HepG2 (cell line): Measurements from ENCODE around the gene RAB43. TPM values are rescaled to one million over a fixed set of nuclear protein-coding genes. Genes with fewer than 3 reads are reported as not detected.

Source experiments
- ATAC-seq: fragments of 200-7000 bp; cut with Tn5 transposase; 3 replicates; pipeline ENCODE4 v1.9.1; 2020; ENCODE audit warnings: mild to moderate bottlenecking, moderate library complexity
- BruUV-seq: library from RNA; stranded (reverse); fragments of 400-500 nt; replicated peaks from 2 replicates; lab custom pipeline; 2021; lab: Mats Ljungman, UMichigan
- CTCF ChIA-PET: fragments of 300-600 bp; formaldehyde crosslinking; extraction: SDS; loops from one replicate; lab custom pipeline; 2021; ENCODE audit warnings: low total read pairs, inconsistent platforms, low intra/inter-chr PET ratio; lab: Yijun Ruan, JAX
- POLR2A ChIA-PET: fragments of 350-600 bp; sonication (Branson Sonifier 250); formaldehyde crosslinking; loops from one replicate; lab custom pipeline; 2020; ENCODE audit warnings: antibody characterized with exemption, inconsistent platforms; lab: Yijun Ruan, JAX
- DNase-seq: peaks from one replicate; pipeline ENCODE4 v3.0.0-alpha.2; 2015; ENCODE audit warnings: low spot score
- FAIRE-seq: peaks from 3 replicates; lab custom pipeline; 2011; peaks lifted over from hg19 to GRCh38; lab: Jason Lieb, UNC
- H2AFZ ChIP-seq: one replicate; pipeline ENCODE4 v1.6.1; 2011; ENCODE audit warnings: low read length, inconsistent platforms
- H3K27ac ChIP-seq: fragments of 300-600 bp; 3 replicates; pipeline ENCODE4 v1.8.0; 2011; ENCODE audit warnings: mixed run types, mild to moderate bottlenecking, mixed read lengths, low read length, inconsistent platforms; ENCODE audit not compliant: insufficient read depth; ENCODE audit errors: extremely low read length
- H3K27me3 ChIP-seq, 2 experiments: fragments of 200-600 bp in 1 of 2; 2 replicates in 1 of 2; 3 replicates in 1 of 2; pipeline versions ENCODE4 v1.6.0 to v1.8.0; 2011; ENCODE audit warnings: low read length in 2 of 2, mild to moderate bottlenecking in 2 of 2, moderate library complexity in 2 of 2, inconsistent platforms in 1 of 2; ENCODE audit not compliant: insufficient read depth in 2 of 2, control insufficient read depth in 1 of 2
- H3K36me3 ChIP-seq, 2 experiments: fragments of 200-600 bp in 1 of 2; replicated peaks in 1 of 2; 2 replicates in 1 of 2; 3 replicates in 1 of 2; pipeline versions ENCODE4 v1.5.1 to v1.8.0; 2011; ENCODE audit warnings: low read length in 2 of 2, inconsistent platforms in 1 of 2; ENCODE audit not compliant: insufficient read depth in 2 of 2, control insufficient read depth in 1 of 2
- H3K4me1 ChIP-seq: 2 replicates; pipeline ENCODE4 v1.5.1; 2012; ENCODE audit warnings: low read length, inconsistent platforms; ENCODE audit not compliant: insufficient read depth
- H3K4me2 ChIP-seq: 2 replicates; pipeline ENCODE4 v1.6.0; 2011; ENCODE audit warnings: low read depth, low read length, inconsistent platforms
- H3K4me3 ChIP-seq, 3 experiments: fragments of 200-600 bp in 1 of 3; sonication (generic), shearing (Covaris generic) in 1 of 3; replicated peaks in 1 of 3; 2 replicates each; pipeline ENCODE4 v1.5.1; 2011 to 2016; ENCODE audit warnings: low read length in 3 of 3, inconsistent platforms in 2 of 3, low read depth in 2 of 3, mild to moderate bottlenecking in 2 of 3, control low read depth in 1 of 3, mixed read lengths in 1 of 3; ENCODE audit not compliant: insufficient read depth in 1 of 3
- H3K79me2 ChIP-seq: one replicate; pipeline ENCODE4 v1.6.1; 2011; ENCODE audit warnings: low read length, inconsistent platforms; ENCODE audit not compliant: insufficient read depth
- H3K9ac ChIP-seq: 2 replicates; pipeline ENCODE4 v1.6.0; 2011; ENCODE audit warnings: mild to moderate bottlenecking, low read depth, low read length, inconsistent platforms; ENCODE audit not compliant: insufficient read depth
- H3K9me3 ChIP-seq: 2 replicates; pipeline ENCODE4 v1.5.1; 2012; ENCODE audit warnings: mild to moderate bottlenecking, low read length
- H4K20me1 ChIP-seq: 2 replicates; pipeline ENCODE4 v1.6.0; 2011; ENCODE audit warnings: inconsistent platforms, mild to moderate bottlenecking, low read length, moderate library complexity; ENCODE audit not compliant: insufficient read depth
- CAMTA2 ChIP-seq: sonication (generic); formaldehyde crosslinking; IDR thresholded peaks from 2 replicates; pipeline ENCODE4 v1.4.0; 2020; ENCODE audit warnings: mild to moderate bottlenecking, missing genetic modification reagents, borderline replicate concordance
- MAFK ChIP-seq, 2 experiments: IDR thresholded peaks in 1 of 2; conservative IDR thresholded peaks in 1 of 2; 2 replicates each; pipeline ENCODE4 v1.6.1; 2011; ENCODE audit warnings: improper control_type of control experiment in 2 of 2, low read length in 2 of 2
- SATB2 ChIP-seq: sonication (generic); formaldehyde crosslinking; IDR thresholded peaks from 2 replicates; pipeline ENCODE4 v1.5.0; 2020; ENCODE audit warnings: missing genetic modification reagents
- SMARCE1 ChIP-seq: fragments of 450-650 bp; IDR thresholded peaks from 2 replicates; pipeline ENCODE4 v1.6.1; 2017; ENCODE audit warnings: borderline replicate concordance
- YY1 ChIP-seq: IDR thresholded peaks from 2 replicates; pipeline ENCODE4 v1.6.1; 2011; ENCODE audit warnings: low read length, low read depth, moderate library complexity, mild to moderate bottlenecking; ENCODE audit not compliant: insufficient read depth, insufficient replicate concordance
- ZNF12 ChIP-seq: sonication (generic); formaldehyde crosslinking; IDR thresholded peaks from 2 replicates; pipeline ENCODE4 v1.5.0; 2020; ENCODE audit warnings: missing genetic modification reagents
- ZNF124 ChIP-seq: sonication (generic); formaldehyde crosslinking; IDR thresholded peaks from 2 replicates; pipeline ENCODE4 v1.4.0; 2020; ENCODE audit warnings: missing genetic modification reagents
- ZNF276 ChIP-seq: sonication (generic); formaldehyde crosslinking; IDR thresholded peaks from 2 replicates; pipeline ENCODE4 v1.4.0; 2020; ENCODE audit warnings: mild to moderate bottlenecking, low read depth, missing genetic modification reagents
- ZNF407 ChIP-seq: sonication (generic); formaldehyde crosslinking; IDR thresholded peaks from one replicate; pipeline ENCODE4 v1.5.1; 2020; ENCODE audit warnings: mild to moderate bottlenecking, missing genetic modification reagents; ENCODE audit errors: not compliant biosample characterization
- ZNF577 ChIP-seq: sonication (generic); formaldehyde crosslinking; IDR thresholded peaks from 2 replicates; pipeline ENCODE4 v1.4.0; 2020; ENCODE audit warnings: mild to moderate bottlenecking, low read depth, missing genetic modification reagents, borderline replicate concordance
- WGBS: methylation state at CpG from one replicate; pipeline ENCODE4 v1.1.6; 2017; ENCODE audit warnings: low lambda C conversion rate; 5-methylcytosine and 5-hydroxymethylcytosine counted together
- in situ Hi-C: cut with HindIII; loops from 2 replicates; pipeline ENCODE4 v1.10.0; 2017; ENCODE audit warnings: low pct_unique_long_range_greater_than_20kb; ENCODE audit not compliant: extremely low pct_ligation_motif_present
- intact Hi-C: fragments of 100-400 bp; cut with micrococcal nuclease; formaldehyde crosslinking; loops from one replicate; pipeline ENCODE4 v1.10.0; 2022; ENCODE audit not compliant: unreplicated experiment
- polyA plus RNA-seq, 8 experiments: library from polyadenylated mRNA; depleted of rRNA in 3 of 8; stranded (reverse) in 7 of 8; unstranded in 1 of 8; fragments of >200 nt; fragmentation: Illumina TruSeq in 4 of 8; extraction: Trizol in 4 of 8; gene quantifications; 2 replicates each; pipeline versions ENCODE4 v1.2.1 to v1.2.3, GENCODE V29; 2011 to 2016; ENCODE audit warnings: low read depth in 4 of 8, missing spikeins in 1 of 8, mixed read lengths in 1 of 8; ENCODE audit not compliant: insufficient read depth in 1 of 8
- total RNA-seq, 5 experiments: library from RNA; depleted of rRNA; stranded (reverse); fragments of >200 nt; fragmentation: Illumina TruSeq; extraction: Trizol; gene quantifications; 2 replicates each; pipeline ENCODE4 v1.2.3, GENCODE V29; 2016; ENCODE audit warnings: low read depth in 1 of 5
- TF ChIP-seq, protein P1 (sequence below): sonication (generic); formaldehyde crosslinking; IDR thresholded peaks from 2 replicates; pipeline ENCODE4 v1.5.1; 2020; ENCODE audit warnings: missing genetic modification reagents, mild to moderate bottlenecking, borderline replicate concordance

Gene RAB43
- total and polyA plus RNA-seq, 2 of the 13 experiments (the other 11 are each of a cell fraction or from before 2014, with no cell fraction given): 11.8 to 18.4 TPM

DNA sequence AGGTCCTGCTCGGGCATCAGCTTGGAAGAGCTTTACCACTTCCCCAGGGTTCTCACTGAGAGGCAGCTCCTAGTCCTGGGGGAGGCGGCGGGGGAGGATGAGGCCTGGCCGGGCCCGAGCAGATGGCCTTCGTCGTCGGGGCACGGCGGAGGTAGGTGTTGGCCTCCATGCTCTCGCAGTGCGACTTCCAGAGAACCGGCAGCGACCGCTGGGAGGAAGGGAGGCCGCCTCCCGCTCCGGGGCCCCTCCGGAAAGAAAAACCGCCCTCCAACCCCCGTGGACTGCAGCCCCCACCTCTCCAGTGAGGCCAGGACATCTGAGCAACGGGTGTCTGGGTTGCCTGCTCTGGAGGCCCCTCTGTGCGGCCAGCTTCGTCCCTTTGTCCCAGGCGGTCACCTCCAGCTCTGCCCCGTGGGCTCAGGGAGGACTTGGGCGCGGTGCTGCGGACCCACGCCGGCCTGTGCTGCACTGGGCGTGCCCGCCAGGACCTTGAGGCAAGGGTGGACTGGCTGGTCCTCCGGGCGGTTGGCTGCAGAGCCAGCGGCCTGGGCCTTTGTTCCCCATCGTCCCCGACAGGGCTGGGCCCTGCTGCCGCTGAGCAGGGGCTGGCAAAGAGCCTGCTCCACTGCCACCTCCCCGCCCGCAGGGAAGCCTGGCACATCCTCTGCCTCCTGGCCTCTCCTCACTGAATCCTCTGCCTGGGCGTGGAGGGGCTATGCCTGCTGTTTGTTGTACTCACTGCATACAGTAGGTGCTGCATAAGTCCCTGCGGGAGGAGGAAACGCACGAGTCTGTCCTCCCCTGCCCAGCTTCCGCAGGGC lies 74.7 kb downstream of the RAB43 start:
- Histone ChIP-seq H3K9ac (no peak overlapping the region), H3K27me3 (peaks cover 2 to 9% of the 10 kb centered on the region in 2 experiments; a peak in 1 of 5 replicates), H3K9me3 (peaks cover 7% of the 10 kb centered on the region; the same call in 1 of the 2 replicates), H3K27ac (no peak overlapping the region), H4K20me1 (no peaks in the 10 kb centered on the region), H3K4me2 (no peak overlapping the region), H3K4me3 (no peak overlapping the region), H3K4me1 (peaks cover 4% of the 10 kb centered on the region), H3K79me2 (no peaks in the 10 kb centered on the region), H3K36me3 (no peaks in the 10 kb centered on the region)
- POLR2A ChIA-PET: no interaction called here
- intact Hi-C loops: no loop called here
- CTCF ChIA-PET: no interaction called here
- no peak for DNase-seq
- no peak for TF ChIP-seq ZNF407 (CRISPR knock-in tag)
- TF ChIP-seq CAMTA2 (CRISPR knock-in tag): no peak
- TF ChIP-seq, protein P1, sequence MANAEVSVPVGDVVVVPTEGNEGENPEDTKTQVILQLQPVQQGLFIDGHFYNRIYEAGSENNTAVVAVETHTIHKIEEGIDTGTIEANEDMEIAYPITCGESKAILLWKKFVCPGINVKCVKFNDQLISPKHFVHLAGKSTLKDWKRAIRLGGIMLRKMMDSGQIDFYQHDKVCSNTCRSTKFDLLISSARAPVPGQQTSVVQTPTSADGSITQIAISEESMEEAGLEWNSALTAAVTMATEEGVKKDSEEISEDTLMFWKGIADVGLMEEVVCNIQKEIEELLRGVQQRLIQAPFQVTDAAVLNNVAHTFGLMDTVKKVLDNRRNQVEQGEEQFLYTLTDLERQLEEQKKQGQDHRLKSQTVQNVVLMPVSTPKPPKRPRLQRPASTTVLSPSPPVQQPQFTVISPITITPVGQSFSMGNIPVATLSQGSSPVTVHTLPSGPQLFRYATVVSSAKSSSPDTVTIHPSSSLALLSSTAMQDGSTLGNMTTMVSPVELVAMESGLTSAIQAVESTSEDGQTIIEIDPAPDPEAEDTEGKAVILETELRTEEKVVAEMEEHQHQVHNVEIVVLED (CRISPR knock-in tag): no peak
- no peak for TF ChIP-seq SMARCE1
- TF ChIP-seq ZNF124 (CRISPR knock-in tag): no peak
- TF ChIP-seq YY1: no peak
- TF ChIP-seq ZNF12: no peak
- TF ChIP-seq ZNF276: no peak
- no peak for TF ChIP-seq SATB2 (CRISPR knock-in tag)
- no peak for TF ChIP-seq ZNF577 (CRISPR knock-in tag)
- TF ChIP-seq MAFK (conservative IDR thresholded peaks at IDR 0.05 in 1 of 2, IDR thresholded peaks at IDR 0.05 in 1 of 2; ENCODE audit: low read length in 2 of 2): no peak
- TF ChIP-seq, all 625 proteins: peak for 0
- BruUV-seq: no TSS peak
- WGBS: 70% methylated on average over 19 of the region's 46 CpGs
- ATAC-seq: peak; percentile 24; the same call in 2 of the 3 replicates
- in situ Hi-C loops: no loop called here
- FAIRE-seq: no peak
- no peak overlapping the region for H2AFZ ChIP-seq
